DND-41 (cell line): ENCODE results near the gene ERCC1.

ENCODE experiments used
- EZH2 ChIP-seq: IDR thresholded peaks from 3 replicates; pipeline ENCODE4 v1.6.1; 2012; ENCODE audit warnings: borderline replicate concordance, low read depth, mild to moderate bottlenecking, moderate library complexity, low read length, inconsistent platforms; ENCODE audit not compliant: severe bottlenecking
- TF ChIP-seq, protein P1 (sequence below): IDR thresholded peaks from 2 replicates; pipeline ENCODE4 v1.5.1; 2012; ENCODE audit warnings: borderline replicate concordance, low read length, moderate library complexity, mild to moderate bottlenecking; ENCODE audit not compliant: poor library complexity, severe bottlenecking; ENCODE audit errors: extremely low read depth

DNA sequence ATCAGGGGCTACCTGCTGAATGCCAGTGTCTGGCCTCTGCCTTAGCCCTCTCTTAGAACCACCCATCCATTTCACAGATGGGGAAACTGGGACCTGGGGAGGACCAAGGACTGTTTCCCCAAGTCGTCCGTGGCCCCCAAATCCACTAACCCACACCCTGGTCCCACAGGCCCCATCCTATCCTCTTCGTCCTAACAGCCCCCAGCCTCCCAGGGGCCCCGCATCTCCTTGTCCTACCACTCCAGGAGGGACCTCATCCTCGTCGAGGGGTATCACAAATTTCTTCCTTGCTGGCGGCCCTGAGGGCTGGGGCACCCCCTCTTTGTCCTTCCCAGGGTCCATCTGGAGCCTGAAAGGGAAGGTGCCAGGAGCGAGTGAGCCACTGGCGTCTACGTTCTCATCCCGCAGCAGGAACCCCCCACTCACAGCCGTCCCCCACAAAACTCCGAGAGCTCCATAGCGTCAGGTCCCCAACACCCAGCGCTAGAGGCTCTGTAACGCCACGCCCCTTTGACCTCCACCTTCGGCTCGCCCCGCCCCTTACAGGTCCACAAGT is 606 bp downstream of the ERCC1 start:
- TF ChIP-seq, protein P1, sequence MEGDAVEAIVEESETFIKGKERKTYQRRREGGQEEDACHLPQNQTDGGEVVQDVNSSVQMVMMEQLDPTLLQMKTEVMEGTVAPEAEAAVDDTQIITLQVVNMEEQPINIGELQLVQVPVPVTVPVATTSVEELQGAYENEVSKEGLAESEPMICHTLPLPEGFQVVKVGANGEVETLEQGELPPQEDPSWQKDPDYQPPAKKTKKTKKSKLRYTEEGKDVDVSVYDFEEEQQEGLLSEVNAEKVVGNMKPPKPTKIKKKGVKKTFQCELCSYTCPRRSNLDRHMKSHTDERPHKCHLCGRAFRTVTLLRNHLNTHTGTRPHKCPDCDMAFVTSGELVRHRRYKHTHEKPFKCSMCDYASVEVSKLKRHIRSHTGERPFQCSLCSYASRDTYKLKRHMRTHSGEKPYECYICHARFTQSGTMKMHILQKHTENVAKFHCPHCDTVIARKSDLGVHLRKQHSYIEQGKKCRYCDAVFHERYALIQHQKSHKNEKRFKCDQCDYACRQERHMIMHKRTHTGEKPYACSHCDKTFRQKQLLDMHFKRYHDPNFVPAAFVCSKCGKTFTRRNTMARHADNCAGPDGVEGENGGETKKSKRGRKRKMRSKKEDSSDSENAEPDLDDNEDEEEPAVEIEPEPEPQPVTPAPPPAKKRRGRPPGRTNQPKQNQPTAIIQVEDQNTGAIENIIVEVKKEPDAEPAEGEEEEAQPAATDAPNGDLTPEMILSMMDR: no peak
- no peak for TF ChIP-seq EZH2
